Ascending aorta (tissue), 2 donors: Measurements from ENCODE around the gene KCNIP1. TPM values are rescaled to one million over a fixed set of nuclear protein-coding genes. Genes with fewer than 3 reads are reported as not detected.

Experiments
- DNase-seq, 2 donors: peaks; one replicate each; pipeline ENCODE4 v3.0.0-alpha.2; 2019; ENCODE audit warnings: low spot score in 2 of 2
- H3K27ac ChIP-seq, 2 donors: fragments of 200-600 bp; sonication (generic); one replicate each; pipeline ENCODE4 v1.5.1; 2016 to 2017; ENCODE audit warnings: mild to moderate bottlenecking in 1 of 2
- H3K27me3 ChIP-seq: fragments of 200-600 bp; sonication (generic); one replicate; pipeline ENCODE4 v1.5.1; 2017
- H3K36me3 ChIP-seq, 2 donors: fragments of 200-600 bp; sonication (generic); one replicate each; pipeline ENCODE4 v1.5.1; 2016
- H3K4me1 ChIP-seq, 2 donors: fragments of 200-600 bp; sonication (generic); one replicate each; pipeline ENCODE4 v1.5.1; 2016 to 2017; ENCODE audit warnings: mild to moderate bottlenecking in 1 of 2
- H3K4me3 ChIP-seq, 2 donors: fragments of 200-600 bp; sonication (generic); one replicate each; pipeline ENCODE4 v1.5.1; 2016 to 2017; ENCODE audit warnings: mild to moderate bottlenecking in 1 of 2
- H3K9me3 ChIP-seq, 2 donors: fragments of 200-600 bp; sonication (generic); one replicate each; pipeline ENCODE4 v1.5.1; 2016
- intact Hi-C: fragments of 100-400 bp; cut with DNase I; formaldehyde crosslinking; loops from one replicate; pipeline ENCODE4 v1.15.1; 2023
- total RNA-seq: library from RNA; depleted of rRNA; stranded (reverse); fragments of >200 nt; gene quantifications from one replicate; pipeline ENCODE4 v1.1.0, GENCODE V29; 2016
- TF ChIP-seq, protein P1 (sequence below), 3 experiments: fragments of 200-600 bp in 2 of 3; fragments of 450-650 bp in 1 of 3; sonication (generic) in 2 of 3; IDR thresholded peaks; one replicate each; pipeline ENCODE4 v1.5.1; 2016 to 2019; ENCODE audit warnings: antibody characterized with exemption in 3 of 3, mild to moderate bottlenecking in 1 of 3, moderate library complexity in 1 of 3

The KCNIP1 gene
- total RNA-seq, 1 donor from 2014 or later: not detected

- H3K9me3 ChIP-seq: no peaks in the 10 kb centered on the region
- TF ChIP-seq, protein P1, sequence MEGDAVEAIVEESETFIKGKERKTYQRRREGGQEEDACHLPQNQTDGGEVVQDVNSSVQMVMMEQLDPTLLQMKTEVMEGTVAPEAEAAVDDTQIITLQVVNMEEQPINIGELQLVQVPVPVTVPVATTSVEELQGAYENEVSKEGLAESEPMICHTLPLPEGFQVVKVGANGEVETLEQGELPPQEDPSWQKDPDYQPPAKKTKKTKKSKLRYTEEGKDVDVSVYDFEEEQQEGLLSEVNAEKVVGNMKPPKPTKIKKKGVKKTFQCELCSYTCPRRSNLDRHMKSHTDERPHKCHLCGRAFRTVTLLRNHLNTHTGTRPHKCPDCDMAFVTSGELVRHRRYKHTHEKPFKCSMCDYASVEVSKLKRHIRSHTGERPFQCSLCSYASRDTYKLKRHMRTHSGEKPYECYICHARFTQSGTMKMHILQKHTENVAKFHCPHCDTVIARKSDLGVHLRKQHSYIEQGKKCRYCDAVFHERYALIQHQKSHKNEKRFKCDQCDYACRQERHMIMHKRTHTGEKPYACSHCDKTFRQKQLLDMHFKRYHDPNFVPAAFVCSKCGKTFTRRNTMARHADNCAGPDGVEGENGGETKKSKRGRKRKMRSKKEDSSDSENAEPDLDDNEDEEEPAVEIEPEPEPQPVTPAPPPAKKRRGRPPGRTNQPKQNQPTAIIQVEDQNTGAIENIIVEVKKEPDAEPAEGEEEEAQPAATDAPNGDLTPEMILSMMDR (IDR thresholded peaks at IDR 0.05): peak; percentile 88 to 99 (median 98)
- H3K4me3 ChIP-seq: peak overlapping the region; percentile 28 to 53
- no peaks in the 10 kb centered on the region for H3K27me3 ChIP-seq
- DNase-seq: peak in 1 of 2 donors; percentile 84
- intact Hi-C loops: loop anchor here (1.0 to 10.0 kb wide), 7 partner anchors 29 to 754 kb away; partner anchors contain the start of genes KCNMB1 and NPM1
- peak overlapping the region; percentile 73 to 90 for H3K27ac ChIP-seq
- H3K36me3 ChIP-seq: no peaks in the 10 kb centered on the region
- H3K4me1 ChIP-seq: peaks cover 3 to 24% of the 10 kb centered on the region in 2 donors
These were observed 129.1 kb downstream of the KCNIP1 start for GRCh38 chr5:170632985-170633234.

GRCh38 chr5:170633235-170634081 lies 129.6 kb downstream of the KCNIP1 start:
- no peaks in the 10 kb centered on the region for H3K27me3 ChIP-seq
- intact Hi-C loops: loop anchor here (1.0 to 10.0 kb wide), 7 partner anchors 29 to 754 kb away; partner anchors contain the start of genes KCNMB1 and NPM1
- H3K27ac ChIP-seq: peak overlapping the region; percentile 73 to 90
- TF ChIP-seq, protein P1 (IDR thresholded peaks at IDR 0.05): no peak
- H3K4me1 ChIP-seq: peaks cover 3 to 24% of the 10 kb centered on the region in 2 donors
- no peaks in the 10 kb centered on the region for H3K9me3 ChIP-seq
- H3K4me3 ChIP-seq: peak overlapping the region; percentile 33 to 53
- DNase-seq: peak in 1 of 2 donors; percentile 85
- no peaks in the 10 kb centered on the region for H3K36me3 ChIP-seq

DNA sequence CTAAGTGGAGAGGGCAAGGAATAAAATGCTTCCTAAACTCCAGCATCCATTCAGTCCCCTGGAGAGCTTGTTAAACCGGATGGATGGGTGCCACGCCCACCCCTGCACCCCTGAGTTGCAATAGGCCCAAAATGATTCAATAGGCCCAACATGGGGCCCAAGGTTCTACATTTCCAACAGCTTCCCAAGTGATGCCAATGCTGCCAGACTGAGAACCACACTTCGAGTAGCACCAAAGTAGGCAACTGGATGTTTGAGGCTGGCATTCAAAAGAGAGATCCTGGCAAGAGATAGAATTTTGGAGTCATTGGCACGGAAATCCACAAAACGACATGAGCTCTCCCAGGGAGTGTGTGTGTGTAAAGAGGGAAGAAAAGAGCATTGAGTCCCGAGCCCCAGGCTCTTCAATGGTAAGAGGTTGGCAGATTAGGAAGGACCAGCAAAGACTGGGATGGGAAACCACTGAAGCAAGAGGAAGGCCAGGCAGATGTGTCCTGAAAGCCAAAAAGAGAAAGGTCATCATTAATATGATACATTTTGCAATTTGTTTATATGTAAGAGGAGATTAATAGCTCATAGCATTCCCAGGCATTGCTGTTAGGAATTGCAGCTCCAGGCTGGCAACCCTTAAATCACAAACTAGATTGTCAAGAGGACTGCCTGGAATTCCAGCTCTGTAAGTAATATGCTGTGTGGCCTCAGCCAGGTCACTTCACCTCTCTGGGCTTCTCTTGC lies 130.6 kb downstream of the KCNIP1 start:
- peak in 1 of 2 donors; percentile 60 for DNase-seq
- Histone ChIP-seq H3K36me3 (no peaks in the 10 kb centered on the region), H3K27ac (peak overlapping the region; percentile 60 to 90), H3K9me3 (no peaks in the 10 kb centered on the region), H3K4me1 (peaks cover 3 to 24% of the 10 kb centered on the region in 2 donors), H3K27me3 (no peaks in the 10 kb centered on the region), H3K4me3 (peak overlapping the region; percentile 33 to 39)
- intact Hi-C loops: loop anchor here (5.0 to 10.0 kb wide), 5 partner anchors 247 to 753 kb away; partner anchors contain the start of genes KCNMB1 and NPM1
- TF ChIP-seq, protein P1 (IDR thresholded peaks at IDR 0.05): no peak

DNA sequence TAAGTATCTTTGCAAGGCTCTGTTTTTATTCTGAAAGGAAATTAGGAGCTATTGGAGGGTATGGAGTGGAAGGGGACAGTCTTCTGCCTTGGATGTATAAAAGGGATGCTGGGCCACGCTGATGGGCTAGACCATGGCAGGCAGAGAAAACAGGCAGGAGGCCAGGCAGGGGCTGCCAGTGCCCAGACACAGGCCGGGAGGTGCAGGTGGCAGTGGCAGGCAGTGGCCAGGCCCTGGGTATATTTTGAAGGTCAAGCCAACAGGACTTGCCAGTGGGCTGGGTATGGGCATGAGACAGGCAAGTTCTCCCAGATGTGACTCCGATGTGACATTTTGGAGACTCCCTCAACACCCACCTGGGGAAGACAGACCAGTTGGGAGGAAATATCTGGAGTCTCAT lies 131.9 kb downstream of the KCNIP1 start:
- intact Hi-C loops: loop anchor here (5.0 to 10.0 kb wide), 2 partner anchors 157 to 371 kb away; no protein-coding TSS in a partner anchor
- DNase-seq: peak in 1 of 2 donors; percentile 40
- Histone ChIP-seq H3K4me3 (no peak overlapping the region), H3K27ac (no peak overlapping the region), H3K36me3 (no peaks in the 10 kb centered on the region), H3K9me3 (no peaks in the 10 kb centered on the region), H3K27me3 (no peaks in the 10 kb centered on the region), H3K4me1 (peaks cover 3 to 24% of the 10 kb centered on the region in 2 donors)
- TF ChIP-seq, protein P1 (IDR thresholded peaks at IDR 0.05): no peak

- TF ChIP-seq, protein P1 (IDR thresholded peaks at IDR 0.05): no peak
- Histone ChIP-seq H3K4me1 (peaks cover 3 to 21% of the 10 kb centered on the region in 2 donors), H3K27ac (no peak overlapping the region), H3K9me3 (no peaks in the 10 kb centered on the region), H3K4me3 (no peak overlapping the region), H3K27me3 (no peaks in the 10 kb centered on the region), H3K36me3 (no peaks in the 10 kb centered on the region)
- intact Hi-C loops: loop anchor here (5.0 to 10.0 kb wide), 2 partner anchors 156 to 371 kb away; no protein-coding TSS in a partner anchor
- DNase-seq: peak in 1 of 2 donors; percentile 38
These were observed 132.4 kb downstream of the KCNIP1 start for GRCh38 chr5:170636206-170636605.
